ENCODE measurements around the gene PTP4A1.

DNA sequence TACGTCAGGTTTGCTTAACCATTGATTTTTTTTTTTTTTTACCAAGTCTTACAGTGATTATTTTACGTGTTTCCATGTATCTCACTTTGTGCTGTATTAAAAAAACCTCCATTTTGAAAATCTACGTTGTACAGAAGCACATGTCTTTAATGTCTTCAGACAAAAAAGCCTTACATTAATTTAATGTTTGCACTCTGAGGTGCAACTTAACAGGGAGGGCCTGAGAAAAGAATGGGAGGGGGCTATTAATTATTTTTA lies 8.4 kb downstream of the PTP4A1 start:
- TF ChIP-seq, protein P1, sequence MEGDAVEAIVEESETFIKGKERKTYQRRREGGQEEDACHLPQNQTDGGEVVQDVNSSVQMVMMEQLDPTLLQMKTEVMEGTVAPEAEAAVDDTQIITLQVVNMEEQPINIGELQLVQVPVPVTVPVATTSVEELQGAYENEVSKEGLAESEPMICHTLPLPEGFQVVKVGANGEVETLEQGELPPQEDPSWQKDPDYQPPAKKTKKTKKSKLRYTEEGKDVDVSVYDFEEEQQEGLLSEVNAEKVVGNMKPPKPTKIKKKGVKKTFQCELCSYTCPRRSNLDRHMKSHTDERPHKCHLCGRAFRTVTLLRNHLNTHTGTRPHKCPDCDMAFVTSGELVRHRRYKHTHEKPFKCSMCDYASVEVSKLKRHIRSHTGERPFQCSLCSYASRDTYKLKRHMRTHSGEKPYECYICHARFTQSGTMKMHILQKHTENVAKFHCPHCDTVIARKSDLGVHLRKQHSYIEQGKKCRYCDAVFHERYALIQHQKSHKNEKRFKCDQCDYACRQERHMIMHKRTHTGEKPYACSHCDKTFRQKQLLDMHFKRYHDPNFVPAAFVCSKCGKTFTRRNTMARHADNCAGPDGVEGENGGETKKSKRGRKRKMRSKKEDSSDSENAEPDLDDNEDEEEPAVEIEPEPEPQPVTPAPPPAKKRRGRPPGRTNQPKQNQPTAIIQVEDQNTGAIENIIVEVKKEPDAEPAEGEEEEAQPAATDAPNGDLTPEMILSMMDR (conservative IDR thresholded peaks at IDR 0.05 in 1 of 2, IDR thresholded peaks at IDR 0.05 in 1 of 2; ENCODE audit: extremely low read depth in 1 of 2, insufficient read depth in 1 of 2, low read depth in 1 of 2, low read length in 2 of 2), result no peak
- no peak for TF ChIP-seq EZH2 (IDR thresholded peaks at IDR 0.05; ENCODE audit: borderline replicate concordance, low read length)
